Activated CD4-positive, alpha-beta T cell treated with anti-CD3 and anti-CD28 coated beads, Interleukin-2, amount 10 ng/mL, durations not matched to agents 7 days and 5 days (primary cell): ENCODE measurements around the gene DCTN5. TPM values are rescaled to one million over a fixed set of nuclear protein-coding genes. Genes with fewer than 3 reads are reported as not detected.
"Not testable (repeated sequence)": the region's sequence is repeated elsewhere in the genome, so short reads cannot be mapped to it uniquely, and the experiment has no call there.

Experiments used
- CTCF ChIA-PET: fragments of 350-600 bp; sonication (Branson Sonifier 250); formaldehyde crosslinking; loops from one replicate; lab custom pipeline; 2021; ENCODE audit warnings: antibody characterized with exemption; lab: Charles Lee
- POLR2A ChIA-PET: fragments of 350-600 bp; sonication (Branson Sonifier 250); formaldehyde crosslinking; loops from one replicate; lab custom pipeline; 2021; ENCODE audit warnings: antibody characterized with exemption; lab: Charles Lee
- DNase-seq: peaks from one replicate; pipeline ENCODE4 v3.0.0-alpha.2; 2020
- H3K27ac Mint-ChIP-seq: one replicate; pipeline ENCODE4 v1.8.0; 2021; ENCODE audit warnings: mild to moderate bottlenecking, moderate library complexity, mixed read lengths
- H3K27me3 Mint-ChIP-seq: one replicate; pipeline ENCODE4 v1.8.0; 2021; ENCODE audit warnings: mixed read lengths
- H3K36me3 Mint-ChIP-seq: one replicate; pipeline ENCODE4 v1.8.0; 2021; ENCODE audit warnings: low read depth, mixed read lengths
- H3K4me1 Mint-ChIP-seq: one replicate; pipeline ENCODE4 v1.8.0; 2021; ENCODE audit warnings: mixed read lengths
- H3K4me3 Mint-ChIP-seq: one replicate; pipeline ENCODE4 v1.8.0; 2021; ENCODE audit warnings: mild to moderate bottlenecking, moderate library complexity, mixed read lengths
- H3K9me3 Mint-ChIP-seq: one replicate; pipeline ENCODE4 v1.8.0; 2021; ENCODE audit warnings: mixed read lengths
- total RNA-seq, 2 experiments: library from RNA; stranded (reverse); gene quantifications; one replicate each; pipeline ENCODE4 v1.2.3, GENCODE V29; 2021

The DCTN5 gene
- total RNA-seq, 2 experiments from 2014 or later: 74.2 to 75.2 TPM

DNA sequence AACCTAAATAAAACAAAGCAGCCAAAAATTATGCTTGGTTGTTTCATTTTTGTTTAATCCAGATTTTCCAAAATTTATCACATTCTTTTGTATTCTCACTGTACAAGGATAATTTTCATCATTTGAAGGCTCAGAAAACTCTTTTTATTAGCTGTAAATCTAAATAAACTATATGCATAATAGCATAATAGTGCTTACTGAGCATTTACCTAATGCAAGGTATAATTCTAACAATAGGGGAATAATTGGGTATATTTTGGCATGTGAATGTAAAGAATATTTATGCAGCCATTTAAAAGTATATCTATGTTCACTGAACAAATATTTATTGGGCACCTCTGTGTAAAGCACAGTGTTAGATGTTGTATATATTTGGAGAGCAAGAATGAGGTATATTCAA is 17.2 kb upstream of the DCTN5 start:
- peaks cover 31% of the 10 kb centered on the region for H3K36me3 Mint-ChIP-seq
- no peak overlapping the region for H3K27ac Mint-ChIP-seq

DNA sequence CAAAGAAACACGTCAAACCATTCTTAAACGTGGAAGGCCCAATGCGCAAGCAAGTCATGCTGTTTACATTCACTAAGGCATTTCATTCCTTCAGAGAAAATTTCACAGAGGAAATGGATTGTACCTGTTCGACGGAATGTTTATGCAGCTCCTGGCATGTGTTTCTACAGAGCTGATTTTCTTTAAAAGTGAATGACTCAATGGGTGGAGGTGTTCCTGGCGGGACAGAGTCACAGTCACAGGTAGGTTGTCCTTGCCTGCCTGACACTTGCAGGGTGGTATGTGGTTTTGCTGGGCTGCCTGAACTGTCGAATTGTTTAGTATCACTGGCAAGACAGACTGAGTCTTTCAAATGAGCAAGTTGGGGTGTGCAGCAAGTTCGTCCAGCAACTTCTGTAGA is 11.8 kb upstream of the DCTN5 start:
- Mint-ChIP-seq H3K27me3 (no peaks in the 10 kb centered on the region), H3K36me3 (peaks cover 30% of the 10 kb centered on the region), H3K4me3 (no peak overlapping the region), H3K9me3 (no peaks in the 10 kb centered on the region), H3K27ac (no peak overlapping the region), H3K4me1 (peaks cover 13% of the 10 kb centered on the region)
- DNase-seq: no peak
- POLR2A ChIA-PET: no interaction called here
- CTCF ChIA-PET: interaction anchor here (0.8 to 1.5 kb wide), 2 partner anchors 9 to 12 kb away, joined by 3 read pairs; partner anchors contain the start of genes DCTN5 and PALB2

More for the DNA sequence above, 17.2 kb upstream of the DCTN5 start:
- Mint-ChIP-seq H3K9me3 (no peaks in the 10 kb centered on the region), H3K4me1 (no peaks in the 10 kb centered on the region), H3K27me3 (no peaks in the 10 kb centered on the region), H3K4me3 (no peak overlapping the region)
- no peak for DNase-seq
- POLR2A ChIA-PET: no interaction called here
- CTCF ChIA-PET: no interaction called here

- CTCF ChIA-PET, POLR2A ChIA-PET, H3K27me3 Mint-ChIP-seq, H3K27ac Mint-ChIP-seq, DNase-seq, H3K4me3 Mint-ChIP-seq, H3K9me3 Mint-ChIP-seq: not testable (repeated sequence)
- Mint-ChIP-seq H3K36me3 (peaks cover 35% of the 10 kb centered on the region), H3K4me1 (peaks cover 16% of the 10 kb centered on the region)
Measured at GRCh38 chr16:23631874-23632273, 9.4 kb upstream of the DCTN5 start.

GRCh38 chr16:23634461-23635036 is 6.7 kb upstream of the DCTN5 start:
- H3K27me3 Mint-ChIP-seq: no peaks in the 10 kb centered on the region
- H3K9me3 Mint-ChIP-seq: no peaks in the 10 kb centered on the region
- H3K36me3 Mint-ChIP-seq: peaks cover 36% of the 10 kb centered on the region
- ChIA-PET CTCF (no interaction called here), POLR2A (no interaction called here)
- H3K27ac Mint-ChIP-seq: no peak overlapping the region
- H3K4me3 Mint-ChIP-seq: no peak overlapping the region
- H3K4me1 Mint-ChIP-seq: peaks cover 19% of the 10 kb centered on the region
- no peak for DNase-seq

DNA sequence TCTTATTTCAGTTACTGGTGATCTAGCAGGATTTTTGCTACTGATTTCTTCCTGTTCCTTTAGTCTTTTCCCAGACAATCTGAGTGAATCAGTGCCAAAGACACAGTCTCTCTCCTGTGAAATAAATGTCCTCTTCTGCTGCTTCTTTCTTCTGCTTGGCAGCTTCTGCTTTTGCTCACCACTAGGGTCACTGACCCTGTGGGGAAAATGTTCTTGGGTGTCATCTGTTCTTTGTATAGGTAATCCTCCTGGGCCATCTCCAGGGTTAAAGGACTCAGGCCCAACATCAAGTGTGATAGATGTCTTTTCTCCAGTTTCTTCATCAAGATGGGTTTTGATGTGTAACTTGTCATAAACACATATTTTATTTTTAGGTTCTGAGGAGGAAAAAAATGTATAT is 5.3 kb upstream of the DCTN5 start:
- H3K9me3 Mint-ChIP-seq: no peaks in the 10 kb centered on the region
- H3K27me3 Mint-ChIP-seq: no peaks in the 10 kb centered on the region
- H3K4me3 Mint-ChIP-seq: no peak overlapping the region
- peaks cover 25% of the 10 kb centered on the region for H3K4me1 Mint-ChIP-seq
- no peak overlapping the region for H3K27ac Mint-ChIP-seq
- CTCF ChIA-PET: no interaction called here
- POLR2A ChIA-PET: no interaction called here
- DNase-seq: no peak
- peaks cover 29% of the 10 kb centered on the region for H3K36me3 Mint-ChIP-seq

- ChIA-PET POLR2A (no interaction called here), CTCF (interaction anchor here (0.5 kb wide), 1 partner anchor 388 kb away, joined by 3 read pairs; no protein-coding TSS in a partner anchor)
- H3K4me3 Mint-ChIP-seq: peak overlapping the region; percentile 100
- H3K27me3 Mint-ChIP-seq: no peaks in the 10 kb centered on the region
- H3K4me1 Mint-ChIP-seq: peaks cover 39% of the 10 kb centered on the region
- no peak for DNase-seq
- H3K9me3 Mint-ChIP-seq: no peaks in the 10 kb centered on the region
- H3K36me3 Mint-ChIP-seq: peaks cover 29% of the 10 kb centered on the region
- H3K27ac Mint-ChIP-seq: peak overlapping the region; percentile 99
Measured at GRCh38 chr16:23640615-23640930, 693 bp upstream of the DCTN5 start.

- Mint-ChIP-seq H3K4me1 (peaks cover 48% of the 10 kb centered on the region), H3K36me3 (peaks cover 39% of the 10 kb centered on the region), H3K27ac (peak overlapping the region; percentile 99), H3K9me3 (no peaks in the 10 kb centered on the region), H3K27me3 (no peaks in the 10 kb centered on the region), H3K4me3 (peak overlapping the region; percentile 100)
- no peak for DNase-seq
- CTCF ChIA-PET: interaction anchor here (1.1 kb wide), 1 partner anchor 55 kb away, joined by 4 read pairs; no protein-coding TSS in a partner anchor
- POLR2A ChIA-PET: interaction anchor here (0.7 kb wide), 2 partner anchors 54 to 311 kb away, joined by 3 to 4 read pairs; no protein-coding TSS in a partner anchor
Measured at GRCh38 chr16:23642246-23642774, 1.0 kb downstream of the DCTN5 start.

DNA sequence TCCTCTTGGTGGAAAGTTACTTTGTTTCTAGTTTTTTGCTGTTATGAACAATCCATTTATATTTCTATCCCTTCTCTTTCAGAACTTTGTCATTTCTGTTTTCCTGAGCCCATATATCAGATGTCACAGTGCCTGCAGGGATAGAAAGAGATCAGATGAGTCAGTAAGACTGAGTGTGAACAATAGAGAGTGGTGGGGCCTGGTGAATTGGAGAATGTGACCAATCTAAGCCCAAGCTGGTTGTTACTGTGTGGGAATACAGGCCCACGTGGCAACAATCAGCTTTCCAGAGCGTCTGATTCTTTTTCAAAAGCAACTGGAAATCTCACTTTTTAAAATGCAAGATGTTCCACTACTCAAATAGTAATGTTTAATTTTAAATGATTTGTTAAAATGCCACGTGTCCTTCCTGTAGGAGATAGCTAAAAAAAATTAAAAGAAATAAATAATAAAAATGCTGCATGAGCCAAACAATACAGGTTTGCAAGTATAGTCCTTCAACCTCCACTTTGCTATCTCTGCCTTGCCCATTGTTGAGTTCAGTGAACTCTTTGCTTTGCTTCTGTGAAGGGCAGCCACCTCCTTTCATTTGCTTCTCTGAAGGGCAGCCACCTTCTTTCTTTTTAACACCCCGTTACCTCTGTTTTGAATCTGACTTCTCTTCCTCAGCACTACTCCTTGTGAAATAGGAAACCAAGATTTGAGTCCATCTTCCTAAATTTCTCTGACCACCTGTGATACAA is 9.6 kb downstream of the DCTN5 start:
- H3K9me3 Mint-ChIP-seq: no peaks in the 10 kb centered on the region
- peaks cover 36% of the 10 kb centered on the region for H3K4me1 Mint-ChIP-seq
- no peak overlapping the region for H3K4me3 Mint-ChIP-seq
- DNase-seq: no peak
- CTCF ChIA-PET: interaction anchor here (0.6 kb wide), 2 partner anchors 483 to 1259 kb away, joined by 3 read pairs; no protein-coding TSS in a partner anchor
- H3K36me3 Mint-ChIP-seq: peaks cover 64% of the 10 kb centered on the region
- H3K27ac Mint-ChIP-seq: no peak overlapping the region
- H3K27me3 Mint-ChIP-seq: no peaks in the 10 kb centered on the region
- POLR2A ChIA-PET: no interaction called here

DNA sequence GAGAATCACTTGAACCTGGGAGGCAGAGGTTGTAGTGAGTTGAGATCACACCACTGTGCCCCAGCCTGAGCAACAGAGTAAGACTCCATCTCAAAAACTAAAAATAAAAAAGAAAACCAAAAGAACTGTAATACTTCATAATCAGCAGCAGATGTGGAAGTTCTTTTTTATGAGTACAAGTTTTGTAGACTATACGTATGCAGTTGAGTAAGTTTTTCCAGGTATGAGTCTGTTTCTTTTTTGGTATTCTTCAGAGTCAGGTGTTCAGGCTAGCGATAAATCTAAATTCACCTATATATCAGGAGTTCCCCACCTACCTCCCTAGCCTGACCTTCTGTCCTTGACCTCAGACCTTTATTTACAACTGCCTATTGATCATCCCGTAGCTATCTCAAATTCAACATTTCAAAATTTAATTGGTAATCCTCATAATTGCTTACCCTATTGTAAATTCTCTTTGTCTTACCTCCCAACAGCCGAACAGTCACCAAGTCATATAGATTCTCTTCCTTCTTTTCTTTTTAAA is 10.7 kb downstream of the DCTN5 start:
- H3K27ac Mint-ChIP-seq: no peak overlapping the region
- ChIA-PET POLR2A (no interaction called here), CTCF (interaction anchor here (0.6 kb wide), 1 partner anchor 1257 kb away, joined by 3 read pairs; no protein-coding TSS in a partner anchor)
- no peaks in the 10 kb centered on the region for H3K27me3 Mint-ChIP-seq
- H3K4me1 Mint-ChIP-seq: peaks cover 27% of the 10 kb centered on the region
- peaks cover 54% of the 10 kb centered on the region for H3K36me3 Mint-ChIP-seq
- no peaks in the 10 kb centered on the region for H3K9me3 Mint-ChIP-seq
- no peak for DNase-seq
- no peak overlapping the region for H3K4me3 Mint-ChIP-seq

GRCh38 chr16:23663918-23664317 is 22.7 kb downstream of the DCTN5 start:
- peaks cover 89% of the 10 kb centered on the region for H3K36me3 Mint-ChIP-seq
- no peak for DNase-seq
- H3K4me3 Mint-ChIP-seq: no peak overlapping the region
- POLR2A ChIA-PET: no interaction called here
- no peaks in the 10 kb centered on the region for H3K27me3 Mint-ChIP-seq
- peaks cover 7% of the 10 kb centered on the region for H3K4me1 Mint-ChIP-seq
- CTCF ChIA-PET: interaction anchor here (0.6 to 1.5 kb wide), 4 partner anchors 9 to 875 kb away, joined by 3 to 7 read pairs (median 3); no protein-coding TSS in a partner anchor
- no peak overlapping the region for H3K27ac Mint-ChIP-seq
- H3K9me3 Mint-ChIP-seq: no peaks in the 10 kb centered on the region

DNA sequence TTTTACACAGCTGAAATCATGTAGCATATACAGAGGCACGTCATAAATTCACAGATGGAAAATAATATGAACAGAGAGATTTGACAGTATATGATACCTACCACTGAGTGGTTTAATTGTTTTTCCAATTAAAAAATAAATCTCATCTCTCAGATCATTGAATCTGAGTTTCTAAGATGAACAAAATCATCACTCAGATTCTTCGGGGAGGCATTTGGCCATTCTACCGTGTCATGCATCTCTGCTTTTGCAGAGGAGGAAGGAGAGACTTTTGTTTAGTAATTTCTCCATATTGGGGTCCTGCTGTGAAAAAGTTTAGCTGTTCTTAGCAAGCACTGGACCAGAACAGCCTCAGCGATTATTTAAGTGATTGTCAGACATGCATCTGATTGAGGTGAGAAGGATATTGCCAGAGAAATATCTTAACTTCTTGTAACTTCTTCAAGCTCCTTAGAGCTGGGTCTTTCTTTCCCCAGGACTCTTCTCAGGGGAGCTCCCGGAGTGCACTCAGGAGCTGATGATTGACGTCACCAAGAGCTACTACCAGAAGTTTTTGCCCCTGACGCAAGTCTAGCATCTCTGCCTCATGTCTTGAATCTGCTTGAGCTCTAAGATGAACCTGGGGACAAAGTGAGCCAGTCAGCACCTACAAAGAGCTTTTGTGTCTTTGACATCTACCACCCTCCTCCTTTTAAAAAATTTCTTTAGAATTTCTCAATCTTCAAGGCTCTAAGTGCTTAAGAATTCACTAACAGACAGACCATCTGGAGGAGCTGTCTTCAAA is 25.5 kb downstream of the DCTN5 start:
- Mint-ChIP-seq H3K27ac (no peak overlapping the region), H3K4me3 (no peak overlapping the region), H3K36me3 (peaks cover 83% of the 10 kb centered on the region), H3K9me3 (no peaks in the 10 kb centered on the region), H3K27me3 (no peaks in the 10 kb centered on the region), H3K4me1 (peaks cover 26% of the 10 kb centered on the region)
- no peak for DNase-seq
- POLR2A ChIA-PET: no interaction called here
- CTCF ChIA-PET: interaction anchor here (1.4 to 2.7 kb wide), 2 partner anchors 11 kb away, joined by 3 to 11 read pairs; partner anchors contain the start of gene PLK1

- POLR2A ChIA-PET: no interaction called here
Measured at GRCh38 chr16:23667355-23667659, 26.0 kb downstream of the DCTN5 start.

More at GRCh38 chr16:23667355-23667659, 26.0 kb downstream of the DCTN5 start:
- Mint-ChIP-seq H3K27ac (no peak overlapping the region), H3K27me3 (no peaks in the 10 kb centered on the region), H3K9me3 (no peaks in the 10 kb centered on the region), H3K4me3 (no peak overlapping the region), H3K4me1 (peaks cover 26% of the 10 kb centered on the region), H3K36me3 (peaks cover 77% of the 10 kb centered on the region)
- DNase-seq: no peak
- CTCF ChIA-PET: interaction anchor here (0.7 to 2.7 kb wide), 3 partner anchors 9 to 12 kb away, joined by 3 to 11 read pairs (median 3); partner anchors contain the start of gene PLK1
